ENCODE measurements around the gene AFF3. TPM values are rescaled to one million over a fixed set of nuclear protein-coding genes. Genes with fewer than 3 reads are reported as not detected.
A peak's percentile ranks its signal among the peaks of the same experiment; 100 is the strongest.

The AFF3 gene
- total RNA-seq, 1 experiment from 2014 or later, result 0.22 TPM

GRCh38 chr2:99819766-99820165, 322.6 kb downstream of the AFF3 start:
- H3T11ph ChIP-seq (ENCODE audit: low read length), result no peak overlapping the region
- Mint-ChIP-seq H3K36me3 (ENCODE audit: insufficient read depth in 1 of 3, low read depth in 3 of 3) (no peaks in the 10 kb centered on the region; a peak in 2 of 7 replicates), H3K27me3 (ENCODE audit: low read depth) (peaks cover 6% of the 10 kb centered on the region), H3K27ac (no peak overlapping the region), H3K4me1 (peaks cover 17% of the 10 kb centered on the region in 2 experiments), H3K4me3 (no peak overlapping the region), H3K9me3 (peaks cover 2 to 3% of the 10 kb centered on the region in 2 experiments; a peak in 3 of 5 replicates)
- H3K4me2 ChIP-seq (ENCODE audit: insufficient read depth, insufficient read length, low read length), result no peak overlapping the region
- no peaks in the 10 kb centered on the region for H3K79me1 ChIP-seq (ENCODE audit: insufficient read depth, low read depth, low read length, poor library complexity, severe bottlenecking)
- no peaks in the 10 kb centered on the region for H3K23me2 ChIP-seq (ENCODE audit: insufficient read length, low read depth, low read length, poor library complexity, severe bottlenecking)
- H3K18ac ChIP-seq (ENCODE audit: insufficient read length, low read depth, low read length), result no peak overlapping the region
- H3K27ac ChIP-seq (ENCODE audit: insufficient read length, low read depth, low read length), result no peak overlapping the region
- H4K20me1 ChIP-seq (ENCODE audit: control insufficient read depth, insufficient read depth, insufficient read length), result no peaks in the 10 kb centered on the region
- H2AK5ac ChIP-seq (ENCODE audit: insufficient read length, low read length), result no peak overlapping the region
- no peaks in the 10 kb centered on the region for H3K4me1 ChIP-seq (ENCODE audit: insufficient read depth, low read length)
- no peak overlapping the region for H4K91ac ChIP-seq (ENCODE audit: insufficient read length, low read depth, low read length)
- no peaks in the 10 kb centered on the region for H3K79me2 ChIP-seq (ENCODE audit: insufficient read depth, low read length)
- no peak overlapping the region for H4K8ac ChIP-seq (replicated peaks; ENCODE audit: insufficient read length, low read depth, low read length)
- H2BK15ac ChIP-seq (ENCODE audit: low read depth, low read length), result no peak overlapping the region
- H2BK20ac ChIP-seq (ENCODE audit: low read depth, low read length, poor library complexity, severe bottlenecking), result no peak overlapping the region
- peak; percentile 41 for DNase-seq
- no peaks in the 10 kb centered on the region for H3K9me3 ChIP-seq (ENCODE audit: control insufficient read depth, low read depth, low read length)
- no CpG with 5 or more reads among the region's 7 CpGs for WGBS (ENCODE audit: extremely low coverage, insufficient read length, low lambda C conversion rate)
- no peak overlapping the region for H3K23ac ChIP-seq (ENCODE audit: insufficient read length, low read depth, low read length)
- no peak overlapping the region for H2BK120ac ChIP-seq (ENCODE audit: low read depth, low read length, poor library complexity, severe bottlenecking)
- H2AFZ ChIP-seq (ENCODE audit: low read length), result no peak overlapping the region
- H2BK12ac ChIP-seq (ENCODE audit: insufficient read length, low read depth, low read length), result no peak overlapping the region
- H3K56ac ChIP-seq (ENCODE audit: insufficient read length, low read depth, low read length), result no peak overlapping the region
- no peaks in the 10 kb centered on the region for H3K27me3 ChIP-seq (ENCODE audit: insufficient read depth, low read length)
- H3K9ac ChIP-seq (ENCODE audit: extremely low read depth, insufficient read length, low read length), result no peak overlapping the region
- peak; percentile 53 for TF ChIP-seq CTCF (conservative IDR thresholded peaks at IDR 0.05)
- no peak overlapping the region for H3K14ac ChIP-seq (ENCODE audit: insufficient read depth, low read length)
- H3K4ac ChIP-seq (ENCODE audit: low read depth, low read length), result no peak overlapping the region
- H2BK5ac ChIP-seq (ENCODE audit: insufficient read length, low read length), result no peak overlapping the region
- no peak overlapping the region for H4K5ac ChIP-seq (ENCODE audit: insufficient read length, low read depth, low read length)
